Femur (tissue), 1 donor: Measurements from ENCODE around the gene MYCBPAP.

ENCODE experiments used
- DNase-seq: peaks from one replicate; pipeline ENCODE4 v3.0.0-alpha.2; 2017

The MYCBPAP gene

GRCh38 chr17:50517504-50518383, 9.5 kb downstream of the MYCBPAP start:
- DNase-seq, result no peak

GRCh38 chr17:50518384-50519023, 10.3 kb downstream of the MYCBPAP start:
- no peak for DNase-seq

- DNase-seq, result no peak
These were observed 11.0 kb downstream of the MYCBPAP start for GRCh38 chr17:50519141-50519834.

- no peak for DNase-seq
These were observed 12.2 kb downstream of the MYCBPAP start for GRCh38 chr17:50520483-50520882.

GRCh38 chr17:50521514-50521913, 13.3 kb downstream of the MYCBPAP start:
- no peak for DNase-seq

- DNase-seq, result no peak
These were observed 14.5 kb downstream of the MYCBPAP start for GRCh38 chr17:50522766-50523165.

- no peak for DNase-seq
These were observed 15.0 kb downstream of the MYCBPAP start for GRCh38 chr17:50523208-50523607.

- no peak for DNase-seq
These were observed 16.6 kb downstream of the MYCBPAP start for GRCh38 chr17:50524838-50525237.

GRCh38 chr17:50527155-50527762, 19.0 kb downstream of the MYCBPAP start:
- DNase-seq, result no peak

GRCh38 chr17:50527949-50528474, 19.8 kb downstream of the MYCBPAP start:
- no peak for DNase-seq

- DNase-seq, result no peak
These were observed 21.6 kb downstream of the MYCBPAP start for GRCh38 chr17:50529849-50530248.

GRCh38 chr17:50531428-50532025, 23.3 kb downstream of the MYCBPAP start:
- no peak for DNase-seq

GRCh38 chr17:50532452-50533024, 24.3 kb downstream of the MYCBPAP start, which contains the start of gene EPN3:
Gene EPN3 (plus strand): TSS chr17:50532735. CDS start chr17:50536557, 3,822 bp downstream.
- no peak for DNase-seq

- no peak for DNase-seq
These were observed 24.9 kb downstream of the MYCBPAP start for GRCh38 chr17:50533185-50533584.

- DNase-seq, result peak; percentile 76
These were observed 25.5 kb downstream of the MYCBPAP start for GRCh38 chr17:50533720-50534148.

GRCh38 chr17:50534222-50534978, 26.2 kb downstream of the MYCBPAP start:
- DNase-seq, result no peak

GRCh38 chr17:50534979-50535326, 26.7 kb downstream of the MYCBPAP start:
- DNase-seq, result no peak

GRCh38 chr17:50535407-50535806, 27.2 kb downstream of the MYCBPAP start:
- DNase-seq, result no peak

GRCh38 chr17:50536683-50537646, 28.7 kb downstream of the MYCBPAP start:
- no peak for DNase-seq
